SJSA1 (cell line): ENCODE measurements around the gene MORN4. TPM values are rescaled to one million over a fixed set of nuclear protein-coding genes. Genes with fewer than 3 reads are reported as not detected.
"Not testable (repeated sequence)": the region's sequence is repeated elsewhere in the genome, so short reads cannot be mapped to it uniquely, and the experiment has no call there.

Source experiments
- DNase-seq, 2 experiments: peaks; one replicate each; pipeline ENCODE4 v3.0.0-alpha.2; 2015 to 2020; ENCODE audit warnings: low spot score in 2 of 2, low read depth in 1 of 2
- H3K27ac ChIP-seq: fragments of 250-450 bp; sonication (Bioruptor Pico); 2 replicates; pipeline ENCODE4 v1.5.1; 2020; ENCODE audit warnings: mild to moderate bottlenecking, moderate library complexity
- H3K27me3 ChIP-seq: fragments of 250-450 bp; sonication (Bioruptor Pico); replicated peaks from 2 replicates; pipeline ENCODE4 v1.5.1; 2020; ENCODE audit warnings: mild to moderate bottlenecking, moderate library complexity
- H3K36me3 ChIP-seq: fragments of 250-450 bp; sonication (Bioruptor Pico); 2 replicates; pipeline ENCODE4 v1.5.1; 2020; ENCODE audit warnings: mild to moderate bottlenecking
- H3K4me1 ChIP-seq: fragments of 250-450 bp; sonication (Bioruptor Pico); replicated peaks from 2 replicates; pipeline ENCODE4 v1.6.1; 2021; ENCODE audit warnings: mild to moderate bottlenecking
- H3K4me3 ChIP-seq: fragments of 250-450 bp; sonication (Bioruptor Pico); 2 replicates; pipeline ENCODE4 v1.5.1; 2020; ENCODE audit warnings: mild to moderate bottlenecking
- H3K9me3 ChIP-seq: fragments of 250-450 bp; sonication (Bioruptor Pico); replicated peaks from 2 replicates; pipeline ENCODE4 v1.5.1; 2020; ENCODE audit warnings: mild to moderate bottlenecking
- total RNA-seq: library from RNA; depleted of rRNA; stranded (reverse); fragments of >200 nt; shearing (Covaris generic); gene quantifications from 2 replicates; pipeline ENCODE4 v1.2.3, GENCODE V29; 2014

MORN4 gene
- total RNA-seq, 1 experiment from 2014 or later, result 6.8 TPM

GRCh38 chr10:97650726-97651125 is 17.4 kb upstream of the MORN4 start:
- Histone ChIP-seq H3K27me3 (no peaks in the 10 kb centered on the region), H3K4me1 (peaks cover 27% of the 10 kb centered on the region), H3K27ac (no peak overlapping the region), H3K36me3 (peaks cover 53% of the 10 kb centered on the region), H3K4me3 (no peak overlapping the region), H3K9me3 (no peaks in the 10 kb centered on the region)
- no peak for DNase-seq

GRCh38 chr10:97649405-97649750 is 16.1 kb upstream of the MORN4 start:
- Histone ChIP-seq H3K36me3 (peaks cover 54% of the 10 kb centered on the region), H3K4me1 (peaks cover 27% of the 10 kb centered on the region), H3K27ac (peak overlapping the region; percentile 28; the same call in 1 of the 2 replicates)
- H3K27me3 ChIP-seq, DNase-seq, H3K4me3 ChIP-seq, H3K9me3 ChIP-seq: not testable (repeated sequence)

- H3K9me3 ChIP-seq, result no peaks in the 10 kb centered on the region
- H3K36me3 ChIP-seq, result peaks cover 54% of the 10 kb centered on the region
- H3K27me3 ChIP-seq, result no peaks in the 10 kb centered on the region
- peak overlapping the region; percentile 28 for H3K27ac ChIP-seq
- peaks cover 27% of the 10 kb centered on the region for H3K4me1 ChIP-seq
- no peak overlapping the region for H3K4me3 ChIP-seq
- peak; percentile 68 to 80 for DNase-seq
These were observed 15.5 kb upstream of the MORN4 start for GRCh38 chr10:97648562-97649404.

- H3K27me3 ChIP-seq, result no peaks in the 10 kb centered on the region
- no peak overlapping the region for H3K4me3 ChIP-seq
- no peaks in the 10 kb centered on the region for H3K9me3 ChIP-seq
- H3K27ac ChIP-seq, result no peak overlapping the region
- no peak for DNase-seq
- peaks cover 47% of the 10 kb centered on the region for H3K36me3 ChIP-seq
- peaks cover 27% of the 10 kb centered on the region for H3K4me1 ChIP-seq
These were observed 14.3 kb upstream of the MORN4 start for GRCh38 chr10:97647556-97647955.

GRCh38 chr10:97644936-97645335 is 11.6 kb upstream of the MORN4 start:
- no peak for DNase-seq
- Histone ChIP-seq H3K27ac (no peak overlapping the region), H3K4me1 (peaks cover 24% of the 10 kb centered on the region), H3K4me3 (no peak overlapping the region), H3K36me3 (peaks cover 30% of the 10 kb centered on the region), H3K9me3 (no peaks in the 10 kb centered on the region), H3K27me3 (no peaks in the 10 kb centered on the region)

- Histone ChIP-seq H3K9me3 (no peaks in the 10 kb centered on the region), H3K36me3 (peaks cover 29% of the 10 kb centered on the region), H3K4me3 (no peak overlapping the region), H3K27ac (no peak overlapping the region), H3K27me3 (no peaks in the 10 kb centered on the region), H3K4me1 (peaks cover 9% of the 10 kb centered on the region)
- DNase-seq, result no peak
These were observed 10.2 kb upstream of the MORN4 start for GRCh38 chr10:97643441-97643985.

- peaks cover 24% of the 10 kb centered on the region for H3K36me3 ChIP-seq
- not testable (repeated sequence) for H3K27me3 ChIP-seq, H3K4me3 ChIP-seq, H3K9me3 ChIP-seq, DNase-seq, H3K4me1 ChIP-seq, H3K27ac ChIP-seq
These were observed 9.3 kb upstream of the MORN4 start for GRCh38 chr10:97642471-97643159.

GRCh38 chr10:97640868-97641811 is 7.8 kb upstream of the MORN4 start:
- peaks cover 24% of the 10 kb centered on the region for H3K36me3 ChIP-seq
- no peaks in the 10 kb centered on the region for H3K9me3 ChIP-seq
- peak in 1 of 2 experiments; percentile 34 for DNase-seq
- H3K4me1 ChIP-seq, result peaks cover 5% of the 10 kb centered on the region; the same call in 1 of the 2 replicates
- no peak overlapping the region; the same call in 1 of the 2 replicates for H3K27ac ChIP-seq
- H3K27me3 ChIP-seq, result no peaks in the 10 kb centered on the region
- H3K4me3 ChIP-seq, result peak overlapping the region; percentile 85

- peak; percentile 96 to 99 for DNase-seq
- H3K4me3 ChIP-seq, result peak within 1 kb of the TSS; percentile 85
- H3K9me3 ChIP-seq, result no peaks in the 10 kb centered on the region
- H3K27ac ChIP-seq, result no peak within 1 kb of the TSS; the same call in 1 of the 2 replicates
- H3K27me3 ChIP-seq, result no peaks in the 10 kb centered on the region
- peaks cover 5% of the 10 kb centered on the region; the same call in 1 of the 2 replicates for H3K4me1 ChIP-seq
- peaks cover 24% of the 10 kb centered on the region for H3K36me3 ChIP-seq
These were observed 7.0 kb upstream of the MORN4 start, which contains the start of gene PI4K2A for GRCh38 chr10:97640174-97640867. TSS of gene PI4K2A (plus strand) at chr10:97640671. CDS start at chr10:97640743, 72 bp downstream.

GRCh38 chr10:97639090-97639489 is 5.8 kb upstream of the MORN4 start:
- H3K4me3 ChIP-seq, H3K4me1 ChIP-seq, H3K9me3 ChIP-seq, H3K27ac ChIP-seq, H3K27me3 ChIP-seq, DNase-seq: not testable (repeated sequence)
- peaks cover 13% of the 10 kb centered on the region for H3K36me3 ChIP-seq

- DNase-seq, result no peak
- H3K4me1 ChIP-seq, result peaks cover 4% of the 10 kb centered on the region
- no peak overlapping the region for H3K4me3 ChIP-seq
- no peak overlapping the region for H3K27ac ChIP-seq
- no peaks in the 10 kb centered on the region for H3K9me3 ChIP-seq
- H3K27me3 ChIP-seq, result no peaks in the 10 kb centered on the region
- H3K36me3 ChIP-seq, result peaks cover under 1% of the 10 kb centered on the region; the same call in 1 of the 2 replicates
These were observed 2.3 kb upstream of the MORN4 start for GRCh38 chr10:97635577-97635976.

- Histone ChIP-seq H3K4me1 (peaks cover 4% of the 10 kb centered on the region), H3K27ac (no peak overlapping the region), H3K36me3 (no peaks in the 10 kb centered on the region), H3K9me3 (no peaks in the 10 kb centered on the region), H3K27me3 (no peaks in the 10 kb centered on the region), H3K4me3 (peak overlapping the region; percentile 66)
- no peak for DNase-seq
These were observed 621 bp upstream of the MORN4 start for GRCh38 chr10:97633921-97634320.

GRCh38 chr10:97631098-97631497 is 2.2 kb downstream of the MORN4 start:
- Histone ChIP-seq H3K27ac (no peak overlapping the region), H3K36me3 (no peaks in the 10 kb centered on the region), H3K4me1 (peaks cover 4% of the 10 kb centered on the region), H3K4me3 (no peak overlapping the region), H3K27me3 (no peaks in the 10 kb centered on the region), H3K9me3 (no peaks in the 10 kb centered on the region)
- no peak for DNase-seq
